ENCODE results near the gene RHOA.
"Not testable (repeated sequence)": the region's sequence is repeated elsewhere in the genome, so short reads cannot be mapped to it uniquely, and the experiment has no call there.

RHOA gene

GRCh38 chr3:49417516-49418120 is 5.8 kb upstream of the RHOA start:
- Mint-ChIP-seq H3K4me1 (peaks cover 69% of the 10 kb centered on the region), H3K27me3 (no peaks in the 10 kb centered on the region), H3K9me3 (no peaks in the 10 kb centered on the region), H3K27ac (peak overlapping the region; percentile 81), H3K4me3 (no peak overlapping the region), H3K36me3 (peaks cover 37% of the 10 kb centered on the region)
- ATAC-seq, result no peak

GRCh38 chr3:49416867-49417266 is 5.1 kb upstream of the RHOA start:
- peak overlapping the region; percentile 81 for H3K27ac Mint-ChIP-seq
- no peaks in the 10 kb centered on the region for H3K9me3 Mint-ChIP-seq
- H3K4me1 Mint-ChIP-seq, result peaks cover 66% of the 10 kb centered on the region
- peak overlapping the region; percentile 45 for H3K4me3 Mint-ChIP-seq
- H3K36me3 Mint-ChIP-seq, result peaks cover 37% of the 10 kb centered on the region
- ATAC-seq, result no peak
- H3K27me3 Mint-ChIP-seq, result no peaks in the 10 kb centered on the region

DNA sequence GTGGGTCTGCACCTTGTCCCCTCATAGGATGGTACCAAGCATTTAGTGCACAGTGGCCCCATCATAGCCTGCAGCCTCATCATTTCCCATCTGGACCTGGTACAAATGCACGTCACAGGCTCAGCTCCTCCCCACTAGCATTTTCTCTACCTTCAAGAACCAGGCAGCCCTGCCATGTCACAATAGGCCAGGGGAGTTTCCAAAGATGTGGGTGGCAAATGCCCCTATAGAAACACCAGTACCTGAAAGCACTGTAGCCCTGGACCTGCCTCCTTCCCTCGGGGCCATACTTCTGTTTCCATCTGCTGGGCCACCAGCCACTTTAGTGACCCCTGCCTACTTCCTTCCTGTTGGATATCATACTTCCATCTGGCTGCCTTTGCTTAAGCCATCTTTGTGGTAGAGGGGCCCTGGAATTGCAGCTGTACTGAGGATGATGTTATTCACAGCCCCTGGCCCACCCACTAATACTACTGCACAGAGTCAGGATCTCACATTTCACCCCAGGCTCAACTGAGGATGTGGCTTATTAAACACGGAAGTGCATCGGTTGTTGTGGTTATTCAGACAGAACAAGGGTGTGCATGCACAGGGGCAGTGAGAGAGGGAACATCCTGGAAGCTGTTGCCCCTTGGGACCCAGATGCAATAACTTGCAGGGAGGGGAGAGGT is 4.3 kb upstream of the RHOA start:
- Mint-ChIP-seq H3K4me1 (peaks cover 64% of the 10 kb centered on the region), H3K36me3 (peaks cover 37% of the 10 kb centered on the region), H3K27me3 (no peaks in the 10 kb centered on the region), H3K4me3 (peak overlapping the region; percentile 45), H3K9me3 (no peaks in the 10 kb centered on the region), H3K27ac (peak overlapping the region; percentile 81)
- ATAC-seq, result peak; percentile 60

DNA sequence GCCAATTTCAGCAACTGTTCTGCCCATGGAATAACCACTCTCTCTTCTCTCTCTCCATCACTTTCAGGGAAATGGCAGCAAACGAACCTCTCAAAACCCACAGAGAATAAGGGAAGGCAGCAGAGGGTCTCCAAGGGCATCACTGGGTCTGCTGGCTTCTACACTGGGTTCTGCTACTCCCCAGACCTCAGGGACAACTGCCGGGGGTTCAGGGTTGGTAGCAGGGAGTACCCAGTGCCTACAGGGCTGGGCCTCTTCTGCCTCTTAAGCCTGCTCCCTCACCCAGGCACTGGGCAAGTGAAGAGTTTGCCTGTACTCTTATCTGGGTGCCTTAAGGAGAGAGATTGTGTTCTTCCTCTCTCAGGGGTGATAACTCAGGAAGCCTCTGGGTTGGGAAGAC is 3.0 kb upstream of the RHOA start:
- Mint-ChIP-seq H3K36me3 (peaks cover 37% of the 10 kb centered on the region), H3K4me1 (peaks cover 75% of the 10 kb centered on the region), H3K27ac (peak overlapping the region; percentile 81), H3K9me3 (no peaks in the 10 kb centered on the region), H3K4me3 (no peak overlapping the region), H3K27me3 (no peaks in the 10 kb centered on the region)
- no peak for ATAC-seq

GRCh38 chr3:49413338-49413734 is 1.6 kb upstream of the RHOA start:
- Mint-ChIP-seq H3K4me3 (peak overlapping the region; percentile 78), H3K4me1 (peaks cover 75% of the 10 kb centered on the region)

DNA sequence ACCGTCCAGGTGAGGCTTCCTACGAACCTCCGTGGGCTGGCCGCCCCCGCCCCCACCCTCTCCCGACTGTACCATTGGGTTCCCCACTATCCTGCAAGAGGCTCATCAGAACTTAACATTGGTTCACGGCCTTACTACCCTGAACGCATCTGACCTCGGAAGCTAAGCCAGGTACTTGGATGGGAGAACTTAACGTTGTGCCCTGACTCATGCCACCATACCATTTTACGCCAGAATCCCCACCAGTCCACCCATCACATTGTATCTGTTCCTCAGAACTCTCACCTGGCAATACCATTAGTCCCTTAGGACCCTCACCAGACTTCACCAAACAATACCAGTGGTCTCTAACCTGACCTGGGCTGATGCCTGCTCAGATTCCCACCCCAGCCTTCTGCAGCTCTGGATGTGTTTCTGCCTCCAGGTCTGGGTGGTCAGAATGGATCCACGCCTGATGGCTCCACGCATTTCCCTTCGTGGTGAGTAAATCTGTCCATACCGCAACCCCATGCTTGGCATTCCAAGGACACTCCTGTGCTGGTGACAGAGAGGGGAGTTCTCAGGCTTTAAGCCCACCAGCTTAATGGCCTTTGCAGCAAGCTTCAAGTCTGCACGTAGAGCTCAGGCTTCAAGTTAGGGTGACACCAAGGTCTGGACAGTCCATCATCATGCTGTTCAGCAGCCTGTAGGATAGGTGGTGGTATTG is 1.0 kb upstream of the RHOA start:
- H3K9me3 Mint-ChIP-seq, result no peaks in the 10 kb centered on the region
- H3K27me3 Mint-ChIP-seq, result no peaks in the 10 kb centered on the region
- peaks cover 29% of the 10 kb centered on the region for H3K36me3 Mint-ChIP-seq
- peaks cover 75% of the 10 kb centered on the region for H3K4me1 Mint-ChIP-seq
- ATAC-seq, result no peak
- peak overlapping the region; percentile 78 for H3K4me3 Mint-ChIP-seq
- peak overlapping the region; percentile 81 for H3K27ac Mint-ChIP-seq

More at GRCh38 chr3:49413338-49413734, 1.6 kb upstream of the RHOA start:
- Mint-ChIP-seq H3K36me3 (peaks cover 31% of the 10 kb centered on the region), H3K9me3 (no peaks in the 10 kb centered on the region), H3K27ac (peak overlapping the region; percentile 81), H3K27me3 (no peaks in the 10 kb centered on the region)
- ATAC-seq, result no peak

DNA sequence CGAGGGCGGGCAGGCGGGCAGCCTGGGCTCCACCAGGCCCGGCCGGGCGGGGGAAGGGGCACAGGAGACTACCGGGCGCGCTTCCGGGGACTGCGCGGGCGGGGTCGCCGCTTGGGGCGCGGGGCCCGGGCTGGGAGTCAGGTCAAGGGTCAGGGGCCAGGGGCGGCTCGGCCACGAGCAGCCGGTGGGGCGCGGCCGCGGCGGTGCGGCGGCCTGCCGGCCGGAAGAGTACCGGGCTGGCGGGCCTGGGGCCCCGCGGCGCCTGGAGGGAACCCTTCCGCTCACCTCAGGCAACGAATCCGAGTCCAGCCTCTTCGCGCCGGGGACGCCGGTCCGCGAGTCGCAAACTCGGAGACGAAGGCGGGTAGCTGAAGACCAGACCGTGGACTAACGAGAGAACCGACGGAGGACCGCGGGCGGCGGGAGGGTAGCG is 225 bp downstream of the RHOA start:
- peak overlapping the region; percentile 78 for H3K4me3 Mint-ChIP-seq
- H3K9me3 Mint-ChIP-seq, result no peaks in the 10 kb centered on the region
- peaks cover 23% of the 10 kb centered on the region for H3K36me3 Mint-ChIP-seq
- peaks cover 75% of the 10 kb centered on the region for H3K4me1 Mint-ChIP-seq
- peak overlapping the region; percentile 81 for H3K27ac Mint-ChIP-seq
- no peaks in the 10 kb centered on the region for H3K27me3 Mint-ChIP-seq
- ATAC-seq, result peak; percentile 60

DNA sequence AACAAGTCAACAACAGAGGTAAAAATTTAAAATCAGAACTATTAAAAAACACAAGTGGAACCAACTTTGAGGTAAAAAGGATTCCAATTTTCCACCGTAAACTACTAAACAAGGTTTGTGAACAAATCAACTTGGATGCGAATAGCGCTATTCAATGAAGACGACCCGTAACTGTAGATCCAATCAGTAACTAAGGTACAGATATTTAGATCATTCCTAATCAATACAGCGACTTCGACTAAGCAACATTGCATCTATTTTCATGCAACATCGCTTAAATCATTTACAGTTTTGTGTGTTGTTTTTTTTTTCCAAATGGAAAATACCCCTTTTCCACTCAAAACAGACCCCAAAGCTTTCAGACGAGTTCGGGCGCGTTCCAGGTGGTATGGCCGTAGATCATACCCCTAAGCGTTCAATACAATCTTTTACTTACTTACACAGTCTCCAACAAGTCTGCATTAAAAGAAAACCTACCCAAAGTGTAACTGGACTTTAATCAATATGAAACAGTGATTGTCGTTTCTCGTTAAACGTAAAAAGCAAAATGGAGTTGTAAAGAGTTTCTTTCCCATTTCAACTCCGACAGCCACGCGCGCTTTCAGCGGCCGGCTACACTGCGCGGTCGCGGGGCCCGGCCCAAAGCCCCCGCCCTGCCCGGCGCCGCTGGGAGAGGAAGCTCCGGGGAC is 786 bp downstream of the RHOA start:
- Mint-ChIP-seq H3K4me3 (peak overlapping the region; percentile 78), H3K27ac (peak overlapping the region; percentile 81), H3K9me3 (no peaks in the 10 kb centered on the region), H3K36me3 (peaks cover 19% of the 10 kb centered on the region), H3K4me1 (peaks cover 75% of the 10 kb centered on the region), H3K27me3 (no peaks in the 10 kb centered on the region)
- no peak for ATAC-seq

DNA sequence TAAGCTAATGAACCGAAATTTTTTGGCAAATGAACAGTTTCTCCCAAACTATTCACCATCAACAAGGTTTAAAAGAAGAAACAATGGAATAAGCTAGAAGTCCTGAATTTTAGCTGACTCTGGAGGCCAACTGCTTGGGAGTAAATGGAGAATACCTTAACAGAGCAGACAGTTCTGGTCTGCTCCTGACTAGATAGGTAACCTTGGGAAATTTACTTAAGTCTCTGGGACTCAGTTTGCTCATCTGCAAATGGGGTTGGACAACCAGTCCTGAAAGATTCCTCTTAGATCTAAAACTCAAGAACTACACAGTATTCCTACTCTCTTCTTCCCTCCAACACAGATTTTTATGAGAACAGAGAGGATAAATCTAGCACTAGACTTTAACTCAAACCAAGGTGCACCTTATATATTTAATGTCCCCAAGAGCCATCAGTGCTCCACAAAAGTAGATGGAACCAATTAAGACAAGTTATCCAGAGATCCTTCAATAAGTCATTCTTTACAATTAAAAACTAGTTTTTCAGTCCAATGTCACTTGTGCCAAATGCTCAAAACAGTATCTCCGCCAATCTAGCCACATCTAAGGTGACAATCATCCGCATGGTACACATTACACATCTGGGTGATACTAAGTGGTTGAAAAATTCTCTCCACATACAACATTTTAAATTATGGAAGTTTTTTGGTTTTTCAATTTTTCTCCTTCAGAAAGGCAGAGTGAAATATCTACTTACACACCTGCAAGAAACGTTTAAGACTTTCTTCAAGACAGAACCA is 1.5 kb downstream of the RHOA start:
- no peak for ATAC-seq
- H3K36me3 Mint-ChIP-seq, result peaks cover 15% of the 10 kb centered on the region
- H3K27ac Mint-ChIP-seq, result peak overlapping the region; percentile 81
- H3K27me3 Mint-ChIP-seq, result no peaks in the 10 kb centered on the region
- peak overlapping the region; percentile 78 for H3K4me3 Mint-ChIP-seq
- no peaks in the 10 kb centered on the region for H3K9me3 Mint-ChIP-seq
- H3K4me1 Mint-ChIP-seq, result peaks cover 77% of the 10 kb centered on the region

DNA sequence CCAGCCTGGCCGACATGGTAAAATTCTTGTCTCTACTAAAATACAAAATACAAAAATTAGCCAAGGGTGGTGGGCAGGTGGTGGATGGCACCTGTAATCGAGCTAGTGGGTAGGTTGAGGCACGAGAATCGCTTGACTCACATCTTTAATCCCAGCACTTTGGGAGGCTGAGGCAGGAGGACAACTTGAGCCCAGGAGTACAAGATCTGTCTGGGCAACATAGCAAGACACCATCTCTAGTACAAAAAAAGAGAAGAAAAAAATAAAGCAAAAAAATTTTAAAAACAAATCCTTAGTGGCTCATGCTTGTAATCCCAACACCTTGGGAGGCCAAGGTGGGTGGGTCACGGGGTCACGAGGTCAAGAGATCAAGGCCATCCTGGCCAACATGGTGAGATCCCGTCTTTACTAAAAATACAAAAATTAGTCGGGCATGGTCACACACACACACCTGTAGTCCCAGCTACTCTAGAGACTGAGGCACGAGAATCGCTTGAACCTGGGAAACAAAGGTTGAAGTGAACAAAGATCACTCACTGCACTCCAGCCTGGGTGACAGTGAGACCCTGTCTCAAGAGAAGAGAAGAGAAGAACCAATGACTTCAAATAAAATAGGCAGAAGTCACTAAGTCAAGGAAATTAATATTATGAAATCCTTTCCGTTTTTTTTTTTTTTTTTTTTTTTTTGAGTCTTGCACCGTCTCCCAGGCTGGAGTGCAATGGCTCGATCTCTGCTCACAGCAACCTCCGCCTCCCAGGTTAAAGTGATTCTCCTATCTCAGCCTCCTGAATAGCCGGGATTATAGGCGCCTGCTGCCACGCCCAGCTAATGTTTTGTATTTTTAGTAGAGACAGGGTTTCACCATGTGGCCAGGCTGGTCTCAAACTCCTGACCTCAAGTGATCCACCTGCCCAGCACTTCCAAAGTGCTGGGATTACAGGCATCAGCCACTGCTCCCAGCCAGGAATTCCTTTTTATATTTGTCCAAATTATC is 4.9 kb downstream of the RHOA start:
- Mint-ChIP-seq H3K4me1 (peaks cover 53% of the 10 kb centered on the region), H3K4me3 (peak overlapping the region; percentile 1), H3K27me3 (no peaks in the 10 kb centered on the region), H3K9me3 (no peaks in the 10 kb centered on the region), H3K27ac (peak overlapping the region; percentile 85), H3K36me3 (no peaks in the 10 kb centered on the region)
- no peak for ATAC-seq

DNA sequence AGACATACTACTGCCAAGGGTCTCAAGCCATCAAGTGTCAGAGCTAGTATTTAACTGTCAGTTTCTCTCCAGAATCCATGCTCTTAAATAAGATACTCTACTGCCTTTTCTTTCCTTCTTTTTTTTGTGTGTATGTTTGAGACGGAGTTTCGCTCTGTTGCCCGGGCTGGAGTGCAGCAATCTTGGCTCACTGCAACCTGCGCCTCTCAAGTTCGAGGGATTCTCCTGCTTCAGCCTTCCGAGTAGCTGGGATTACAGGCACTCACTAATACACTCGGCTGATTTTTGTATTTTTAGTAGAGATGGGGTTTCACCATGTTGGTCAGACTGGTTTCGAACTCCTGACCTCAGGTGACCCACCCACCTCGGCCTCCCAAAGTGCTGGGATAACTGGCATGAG is 6.2 kb downstream of the RHOA start:
- not testable (repeated sequence) for H3K4me3 Mint-ChIP-seq, H3K9me3 Mint-ChIP-seq, ATAC-seq, H3K36me3 Mint-ChIP-seq, H3K27me3 Mint-ChIP-seq
- Mint-ChIP-seq H3K27ac (peak overlapping the region; percentile 85), H3K4me1 (peaks cover 63% of the 10 kb centered on the region)

DNA sequence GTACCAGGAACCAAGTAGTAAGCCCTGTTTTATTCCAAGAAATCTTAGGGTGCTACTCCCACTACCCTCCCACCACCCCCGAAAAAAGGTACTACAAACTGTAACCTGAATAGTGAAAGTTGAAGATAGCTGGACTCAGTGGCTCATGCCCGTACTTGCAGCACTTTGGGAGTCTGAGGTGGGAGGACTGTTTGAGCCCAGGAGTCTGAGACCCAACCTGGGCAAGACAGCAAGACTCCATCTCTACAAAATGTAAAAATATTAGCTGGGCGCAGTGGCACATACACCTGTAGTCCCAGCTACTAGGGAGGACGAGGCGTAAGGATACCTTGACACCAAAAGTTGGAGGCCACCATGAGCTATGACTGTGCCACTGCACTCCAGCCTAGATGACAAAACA is 7.9 kb downstream of the RHOA start:
- H3K27me3 Mint-ChIP-seq, result no peaks in the 10 kb centered on the region
- H3K4me1 Mint-ChIP-seq, result peaks cover 64% of the 10 kb centered on the region
- H3K36me3 Mint-ChIP-seq, result peaks cover 11% of the 10 kb centered on the region
- no peaks in the 10 kb centered on the region for H3K9me3 Mint-ChIP-seq
- no peak overlapping the region for H3K27ac Mint-ChIP-seq
- no peak for ATAC-seq
- H3K4me3 Mint-ChIP-seq, result no peak overlapping the region

- no peaks in the 10 kb centered on the region for H3K27me3 Mint-ChIP-seq
- peaks cover 64% of the 10 kb centered on the region for H3K4me1 Mint-ChIP-seq
- ATAC-seq, result no peak
- peaks cover 24% of the 10 kb centered on the region for H3K36me3 Mint-ChIP-seq
- H3K27ac Mint-ChIP-seq, result peak overlapping the region; percentile 78
- H3K4me3 Mint-ChIP-seq, result no peak overlapping the region
- H3K9me3 Mint-ChIP-seq, result no peaks in the 10 kb centered on the region
These were observed 10.0 kb downstream of the RHOA start for GRCh38 chr3:49401766-49402165.

GRCh38 chr3:49399461-49399860 is 12.3 kb downstream of the RHOA start:
- Mint-ChIP-seq H3K4me3 (no peak overlapping the region), H3K27me3 (no peaks in the 10 kb centered on the region), H3K36me3 (peaks cover 44% of the 10 kb centered on the region), H3K27ac (peak overlapping the region; percentile 78), H3K9me3 (no peaks in the 10 kb centered on the region), H3K4me1 (peaks cover 68% of the 10 kb centered on the region)
- ATAC-seq, result no peak
